ENCODE measurements around the gene APOL2. TPM values are rescaled to one million over a fixed set of nuclear protein-coding genes. Genes with fewer than 3 reads are reported as not detected.
"Not testable (repeated sequence)": the region's sequence is repeated elsewhere in the genome, so short reads cannot be mapped to it uniquely, and the experiment has no call there.

Gene APOL2
- total RNA-seq, 1 donor from 2014 or later = 38.3 TPM

DNA sequence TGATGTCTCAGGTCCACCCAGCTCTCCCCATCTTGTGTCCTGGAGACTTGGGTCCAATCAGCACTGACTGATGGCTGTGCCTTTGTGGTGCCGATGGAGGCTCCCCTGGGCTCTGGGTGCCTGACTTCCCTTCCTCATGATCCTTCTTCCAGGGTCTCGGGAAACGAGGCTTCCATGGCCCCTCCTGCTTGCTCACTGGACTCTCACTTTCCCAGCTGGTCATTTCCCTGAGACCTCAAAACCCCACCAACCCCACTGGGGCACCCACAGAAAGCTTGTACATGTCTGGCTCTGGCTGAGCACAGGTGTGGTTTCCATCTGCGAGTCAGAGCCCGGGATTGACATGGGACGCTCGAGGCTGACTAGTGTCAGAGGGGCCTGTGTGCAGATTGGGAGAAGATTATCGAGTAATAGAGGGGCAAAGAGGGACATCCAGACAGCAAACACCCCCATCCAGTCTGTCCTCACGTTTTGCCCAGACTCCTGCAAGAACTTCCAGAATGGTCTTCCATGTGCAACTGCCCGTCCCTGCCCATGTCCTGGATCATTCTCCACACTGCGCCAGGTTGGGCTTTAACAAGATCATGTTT lies 28.7 kb upstream of the APOL2 start:
- TF ChIP-seq, protein P1, sequence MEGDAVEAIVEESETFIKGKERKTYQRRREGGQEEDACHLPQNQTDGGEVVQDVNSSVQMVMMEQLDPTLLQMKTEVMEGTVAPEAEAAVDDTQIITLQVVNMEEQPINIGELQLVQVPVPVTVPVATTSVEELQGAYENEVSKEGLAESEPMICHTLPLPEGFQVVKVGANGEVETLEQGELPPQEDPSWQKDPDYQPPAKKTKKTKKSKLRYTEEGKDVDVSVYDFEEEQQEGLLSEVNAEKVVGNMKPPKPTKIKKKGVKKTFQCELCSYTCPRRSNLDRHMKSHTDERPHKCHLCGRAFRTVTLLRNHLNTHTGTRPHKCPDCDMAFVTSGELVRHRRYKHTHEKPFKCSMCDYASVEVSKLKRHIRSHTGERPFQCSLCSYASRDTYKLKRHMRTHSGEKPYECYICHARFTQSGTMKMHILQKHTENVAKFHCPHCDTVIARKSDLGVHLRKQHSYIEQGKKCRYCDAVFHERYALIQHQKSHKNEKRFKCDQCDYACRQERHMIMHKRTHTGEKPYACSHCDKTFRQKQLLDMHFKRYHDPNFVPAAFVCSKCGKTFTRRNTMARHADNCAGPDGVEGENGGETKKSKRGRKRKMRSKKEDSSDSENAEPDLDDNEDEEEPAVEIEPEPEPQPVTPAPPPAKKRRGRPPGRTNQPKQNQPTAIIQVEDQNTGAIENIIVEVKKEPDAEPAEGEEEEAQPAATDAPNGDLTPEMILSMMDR (IDR thresholded peaks at IDR 0.05) = no peak
- Mint-ChIP-seq H3K9me3 (no peaks in the 10 kb centered on the region), H3K27ac (no peak overlapping the region), H3K4me3 (no peak overlapping the region), H3K27me3 (no peaks in the 10 kb centered on the region), H3K36me3 (ENCODE audit: low read depth) (peaks cover 25% of the 10 kb centered on the region), H3K4me1 (no peaks in the 10 kb centered on the region)
- ATAC-seq (ENCODE audit: low read depth) (no peak), DNase-seq (no peak)
- POLR2A ChIA-PET = no interaction called here
- CTCF ChIA-PET = interaction anchor here (1.3 to 1.5 kb wide), 2 partner anchors 10 to 29 kb away, joined by 3 to 6 read pairs; partner anchors contain the start of gene APOL2
- intact Hi-C loops (cut with micrococcal nuclease) = no loop called here

DNA sequence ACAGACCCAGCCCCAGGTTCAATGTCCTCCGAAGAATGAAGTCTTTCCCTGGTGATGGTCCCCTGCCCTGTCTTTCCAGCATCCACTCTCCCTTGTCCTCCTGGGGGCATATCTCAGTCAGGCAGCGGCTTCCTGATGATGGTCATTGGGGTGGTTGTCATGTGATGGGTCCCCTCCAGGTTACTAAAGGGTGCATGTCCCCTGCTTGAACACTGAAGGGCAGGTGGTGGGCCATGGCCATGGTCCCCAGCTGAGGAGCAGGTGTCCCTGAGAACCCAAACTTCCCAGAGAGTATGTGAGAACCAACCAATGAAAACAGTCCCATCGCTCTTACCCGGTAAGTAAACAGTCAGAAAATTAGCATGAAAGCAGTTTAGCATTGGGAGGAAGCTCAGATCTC lies 27.7 kb upstream of the APOL2 start:
- Mint-ChIP-seq H3K27me3 (no peaks in the 10 kb centered on the region), H3K4me1 (no peaks in the 10 kb centered on the region), H3K36me3 (ENCODE audit: low read depth) (peaks cover 33% of the 10 kb centered on the region), H3K9me3 (no peaks in the 10 kb centered on the region), H3K4me3 (no peak overlapping the region), H3K27ac (no peak overlapping the region)
- DNase-seq (no peak), ATAC-seq (ENCODE audit: low read depth) (no peak)
- intact Hi-C loops (cut with micrococcal nuclease) = no loop called here
- POLR2A ChIA-PET = no interaction called here
- CTCF ChIA-PET = interaction anchor here (1.3 to 1.5 kb wide), 2 partner anchors 11 to 28 kb away, joined by 3 to 6 read pairs; partner anchors contain the start of gene APOL2
- TF ChIP-seq, protein P1 (IDR thresholded peaks at IDR 0.05) = no peak

DNA sequence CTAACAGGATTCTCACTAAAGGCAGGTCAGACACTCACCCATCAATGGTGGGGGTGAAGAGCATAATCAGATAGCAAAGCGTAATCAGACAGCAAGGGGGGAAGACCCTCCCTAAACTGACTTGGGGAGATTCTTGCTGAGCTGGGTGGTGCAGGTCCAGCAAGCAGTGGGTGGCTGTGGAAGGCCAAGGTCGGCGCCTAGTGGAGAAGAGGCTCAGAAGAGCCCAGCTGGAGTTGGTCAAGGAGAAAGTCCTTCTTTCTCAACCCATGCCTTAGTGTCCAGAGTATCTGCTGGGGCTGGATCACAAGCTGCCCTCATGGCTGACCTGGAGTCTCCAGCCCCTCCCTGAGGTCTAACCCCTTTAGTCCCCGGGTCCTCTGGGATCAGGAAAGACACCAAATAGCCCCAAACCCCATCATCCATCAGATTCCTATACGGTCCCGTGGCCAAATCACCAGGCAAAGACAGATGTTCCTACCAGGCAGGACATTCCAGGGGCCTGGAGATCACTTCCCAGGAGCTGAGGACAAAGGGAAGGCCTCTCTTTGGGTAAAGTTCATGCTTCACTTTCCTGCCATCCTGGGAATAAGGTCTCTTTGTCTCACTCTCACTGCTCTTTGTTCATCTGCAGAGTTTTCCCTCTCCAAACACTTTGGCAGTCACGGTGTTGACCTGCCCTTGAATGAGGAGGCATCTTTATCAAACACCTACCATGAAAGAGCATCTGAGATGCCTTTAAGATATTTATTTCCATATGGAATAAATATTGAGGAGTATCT lies 24.7 kb upstream of the APOL2 start:
- ATAC-seq (ENCODE audit: low read depth); H3K9me3 Mint-ChIP-seq; POLR2A ChIA-PET; H3K4me1 Mint-ChIP-seq; H3K27me3 Mint-ChIP-seq; intact Hi-C loops (cut with micrococcal nuclease); CTCF ChIA-PET; H3K27ac Mint-ChIP-seq; DNase-seq; H3K4me3 Mint-ChIP-seq: not testable (repeated sequence)
- peaks cover 44% of the 10 kb centered on the region for H3K36me3 Mint-ChIP-seq (ENCODE audit: low read depth)

DNA sequence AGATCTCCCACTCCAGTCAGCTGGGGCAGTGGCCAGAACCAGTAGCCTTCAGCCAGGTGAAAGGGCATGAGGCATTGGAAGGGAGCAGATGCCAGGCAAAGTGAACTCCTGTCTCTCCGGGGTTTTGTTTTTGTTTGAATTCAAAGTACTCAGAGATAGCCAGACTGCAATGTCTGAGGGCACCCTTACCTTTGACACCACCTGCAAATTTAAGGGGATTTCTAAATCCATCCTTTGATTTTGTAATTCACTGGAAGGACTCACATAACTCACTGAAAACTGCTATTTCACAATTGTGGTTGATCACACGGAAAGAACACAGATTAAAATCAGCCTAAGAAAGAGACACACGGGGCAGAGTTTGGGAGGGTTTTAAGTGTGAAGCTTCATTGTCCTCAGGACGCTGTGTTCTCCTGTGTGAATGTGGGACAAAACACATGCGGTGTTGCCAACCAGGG lies 23.9 kb upstream of the APOL2 start:
- H3K4me3 Mint-ChIP-seq; DNase-seq; H3K27ac Mint-ChIP-seq; POLR2A ChIA-PET; H3K9me3 Mint-ChIP-seq; ATAC-seq (ENCODE audit: low read depth); intact Hi-C loops (cut with micrococcal nuclease); CTCF ChIA-PET; H3K27me3 Mint-ChIP-seq: not testable (repeated sequence)
- peaks cover 11% of the 10 kb centered on the region for H3K4me1 Mint-ChIP-seq
- peaks cover 52% of the 10 kb centered on the region for H3K36me3 Mint-ChIP-seq (ENCODE audit: low read depth)

DNA sequence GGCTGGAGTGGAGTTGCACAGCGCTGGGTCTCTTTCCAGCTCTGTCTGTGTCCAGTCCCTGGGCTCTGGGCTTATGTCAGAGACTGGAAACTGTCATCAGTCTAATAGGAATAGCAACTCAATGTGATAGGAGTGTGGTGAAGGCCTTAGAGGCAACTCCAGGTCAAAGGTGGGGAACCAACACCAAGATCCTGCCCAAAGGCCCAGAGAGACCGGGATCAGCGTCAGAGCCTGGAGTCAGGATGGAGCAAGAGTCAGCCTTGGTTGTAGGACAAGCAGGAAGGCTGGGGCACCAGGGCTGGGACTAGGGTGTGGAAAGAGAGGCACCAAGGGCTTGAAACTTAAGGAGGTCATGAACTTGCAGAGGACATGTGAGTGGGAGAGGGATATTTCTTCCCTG lies 23.0 kb upstream of the APOL2 start:
- POLR2A ChIA-PET; H3K4me3 Mint-ChIP-seq; H3K27ac Mint-ChIP-seq; intact Hi-C loops (cut with micrococcal nuclease); H3K27me3 Mint-ChIP-seq; ATAC-seq (ENCODE audit: low read depth); DNase-seq; H3K9me3 Mint-ChIP-seq: not testable (repeated sequence)
- Mint-ChIP-seq H3K4me1 (peaks cover 16% of the 10 kb centered on the region), H3K36me3 (ENCODE audit: low read depth) (peaks cover 59% of the 10 kb centered on the region)
- CTCF ChIA-PET = interaction anchor here (1.2 kb wide), 1 partner anchor 23 kb away, joined by 3 read pairs; the partner anchor contains the start of gene APOL2

DNA sequence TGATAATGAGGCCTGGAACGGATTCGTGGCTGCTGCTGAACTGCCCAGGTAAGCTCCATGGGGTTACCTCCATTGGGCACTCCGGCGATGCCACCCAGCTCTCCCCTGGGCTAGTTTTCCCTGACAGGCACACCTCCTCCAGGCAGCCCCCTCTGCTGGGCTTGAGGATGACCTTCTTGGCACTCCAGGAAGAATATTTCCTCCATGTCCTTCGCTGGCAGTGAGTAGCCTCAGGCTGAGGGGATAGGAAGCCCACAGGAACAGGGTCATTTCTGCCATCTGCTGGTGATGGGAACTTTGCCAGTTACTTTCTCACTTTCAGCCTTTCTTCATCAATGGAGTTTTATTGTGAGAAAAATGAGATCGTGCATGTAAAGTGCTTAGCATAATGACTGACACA lies 22.3 kb upstream of the APOL2 start:
- ATAC-seq (ENCODE audit: low read depth); intact Hi-C loops (cut with micrococcal nuclease); H3K4me3 Mint-ChIP-seq; H3K27me3 Mint-ChIP-seq; H3K9me3 Mint-ChIP-seq; POLR2A ChIA-PET; H3K27ac Mint-ChIP-seq; DNase-seq: not testable (repeated sequence)
- CTCF ChIA-PET = interaction anchor here (1.2 kb wide), 1 partner anchor 22 kb away, joined by 3 read pairs; the partner anchor contains the start of gene APOL2
- peaks cover 61% of the 10 kb centered on the region for H3K36me3 Mint-ChIP-seq (ENCODE audit: low read depth)
- peaks cover 16% of the 10 kb centered on the region for H3K4me1 Mint-ChIP-seq

Data from activated B cell treated with CpG ODN at 0.5 μM for 24 hours (primary cell).